A549 (cell line): ENCODE measurements around the gene ZNRF2. TPM values are rescaled to one million over a fixed set of nuclear protein-coding genes. Genes with fewer than 3 reads are reported as not detected.

ENCODE experiments used
- ATAC-seq, 2 experiments: fragments of 200-7000 bp in 1 of 2; fragments of >200 bp in 1 of 2; cut with Nextera tagmentation in 1 of 2; cut with Tn5 transposase in 1 of 2; 3 replicates each; pipeline versions ENCODE4 v1.8.0 to v1.9.1; 2018 to 2020; ENCODE audit warnings: mild to moderate bottlenecking in 1 of 2, moderate library complexity in 1 of 2
- CTCF ChIA-PET: fragments of 300-600 bp; sonication (Branson Sonifier 250); formaldehyde crosslinking; extraction: SDS; loops from one replicate; lab custom pipeline; 2021; ENCODE audit warnings: antibody characterized with exemption, inconsistent platforms; lab: Yijun Ruan, JAX
- POLR2A ChIA-PET: fragments of 350-600 bp; formaldehyde crosslinking; extraction: SDS; loops from one replicate; lab custom pipeline; 2021; ENCODE audit warnings: antibody characterized with exemption, inconsistent platforms; lab: Yijun Ruan, JAX
- DNase-seq, 2 experiments: peaks; one replicate each; pipeline versions ENCODE4 v3.0.0 to v3.0.0-alpha.2; 2011 to 2016; ENCODE audit warnings: low read depth in 1 of 2, low spot score in 1 of 2
- FAIRE-seq: peaks from 2 replicates; lab custom pipeline; 2011; peaks lifted over from hg19 to GRCh38; lab: Jason Lieb, UNC
- H3K27ac ChIP-seq, 2 experiments: fragments of >200 bp; sonication (Bioruptor Twin); formaldehyde crosslinking; 3 replicates each; pipeline ENCODE4 v1.5.1; 2016 to 2017
- H3K4me1 ChIP-seq: fragments of >200 bp; sonication (Bioruptor Twin); formaldehyde crosslinking; 3 replicates; pipeline ENCODE4 v1.6.1; 2016
- H3K4me2 ChIP-seq: fragments of >200 bp; sonication (Bioruptor Twin); formaldehyde crosslinking; 3 replicates; pipeline ENCODE4 v1.6.1; 2016
- H3K4me3 ChIP-seq: fragments of >200 bp; sonication (Bioruptor Twin); formaldehyde crosslinking; 3 replicates; pipeline ENCODE4 v1.5.1; 2016
- H3K9me3 ChIP-seq: fragments of >200 bp; sonication (Bioruptor Twin); formaldehyde crosslinking; 3 replicates; pipeline ENCODE4 v1.6.1; 2016
- BHLHE40 ChIP-seq: IDR thresholded peaks from 2 replicates; pipeline ENCODE4 v1.6.1; 2012; ENCODE audit warnings: low read depth, low read length, inconsistent platforms
- CBX8 ChIP-seq: fragments of 200-600 bp; sonication (generic); IDR thresholded peaks from 2 replicates; pipeline ENCODE4 v1.6.1; 2016
- CEBPB ChIP-seq, 2 experiments: fragments of >200 bp in 1 of 2; sonication (Bioruptor Twin) in 1 of 2; formaldehyde crosslinking in 1 of 2; IDR thresholded peaks; 2 replicates each; pipeline ENCODE4 v1.6.1; 2012 to 2016
- CHD2 ChIP-seq: fragments of 150-350 bp; IDR thresholded peaks from 2 replicates; pipeline ENCODE4 v1.6.1; 2014; ENCODE audit warnings: low read length; ENCODE audit not compliant: partially characterized antibody
- CTCF ChIP-seq: fragments of >200 bp; sonication (Bioruptor Twin); formaldehyde crosslinking; IDR thresholded peaks from 3 replicates; pipeline ENCODE4 v1.5.1; 2016
- EHF ChIP-seq: fragments of 250-450 bp; sonication (Bioruptor Pico); IDR thresholded peaks from 2 replicates; pipeline ENCODE4 v1.5.0; 2020; ENCODE audit warnings: mild to moderate bottlenecking
- EHMT2 ChIP-seq: fragments of 200-600 bp; sonication (generic); IDR thresholded peaks from 2 replicates; pipeline ENCODE4 v1.6.1; 2016; ENCODE audit warnings: antibody characterized with exemption, low read depth, mild to moderate bottlenecking, moderate library complexity
- FOSL2 ChIP-seq, 2 experiments: fragments of 450-650 bp in 1 of 2; fragments of >200 bp in 1 of 2; sonication (Bioruptor Twin) in 1 of 2; formaldehyde crosslinking; IDR thresholded peaks; 2 replicates each; pipeline versions ENCODE4 v1.5.0 to v1.6.1; 2016 to 2020; ENCODE audit warnings: mild to moderate bottlenecking in 1 of 2, moderate library complexity in 1 of 2
- HOXB13 ChIP-seq: fragments of 250-450 bp; sonication (Bioruptor Pico); IDR thresholded peaks from 2 replicates; pipeline ENCODE4 v1.5.0; 2020; ENCODE audit warnings: low read depth, mild to moderate bottlenecking, moderate library complexity
- JUN ChIP-seq, 2 experiments: fragments of >200 bp; sonication (Bioruptor Twin); formaldehyde crosslinking; IDR thresholded peaks; 2 replicates in 1 of 2; 3 replicates in 1 of 2; pipeline ENCODE4 v1.6.1; 2016 to 2017
- JUNB ChIP-seq: fragments of >200 bp; sonication (Bioruptor Twin); formaldehyde crosslinking; IDR thresholded peaks from 2 replicates; pipeline ENCODE4 v1.6.1; 2016
- KDM5A ChIP-seq: fragments of 200-600 bp; sonication (generic); IDR thresholded peaks from 2 replicates; pipeline ENCODE4 v1.6.1; 2016; ENCODE audit warnings: antibody characterized with exemption, mild to moderate bottlenecking
- MAX ChIP-seq: IDR thresholded peaks from 2 replicates; pipeline ENCODE4 v1.6.1; 2012
- NPAS2 ChIP-seq: fragments of 250-450 bp; sonication (Bioruptor Pico); IDR thresholded peaks from 2 replicates; pipeline ENCODE4 v1.8.0; 2022; ENCODE audit warnings: mild to moderate bottlenecking, moderate library complexity, borderline replicate concordance
- NR3C1 ChIP-seq: fragments of >200 bp; sonication (Bioruptor Twin); formaldehyde crosslinking; IDR thresholded peaks from 3 replicates; pipeline ENCODE4 v1.6.1; 2017
- RAD21 ChIP-seq, 2 experiments: fragments of >200 bp in 1 of 2; sonication (Bioruptor Twin) in 1 of 2; formaldehyde crosslinking in 1 of 2; IDR thresholded peaks in 1 of 2; conservative IDR thresholded peaks in 1 of 2; 2 replicates in 1 of 2; 3 replicates in 1 of 2; pipeline ENCODE4 v1.6.1; 2012 to 2018; ENCODE audit warnings: inconsistent platforms in 1 of 2
- RARB ChIP-seq: fragments of 250-450 bp; sonication (Bioruptor Pico); IDR thresholded peaks from 2 replicates; pipeline ENCODE4 v1.8.0; 2021; ENCODE audit warnings: mild to moderate bottlenecking, moderate library complexity
- RCOR1 ChIP-seq: fragments of 150-350 bp; IDR thresholded peaks from 2 replicates; pipeline ENCODE4 v1.6.1; 2014; ENCODE audit warnings: antibody characterized with exemption, low read length, low read depth
- USF2 ChIP-seq: fragments of 450-650 bp; IDR thresholded peaks from 2 replicates; pipeline ENCODE4 v1.6.1; 2014; ENCODE audit warnings: antibody characterized with exemption
- WGBS: methylation state at CpG from one replicate; pipeline ENCODE4 v1.1.6; 2017; ENCODE audit errors: missing lambda C conversion rate; 5-methylcytosine and 5-hydroxymethylcytosine counted together
- polyA plus RNA-seq, 4 experiments: library from polyadenylated mRNA; depleted of rRNA in 3 of 4; stranded (reverse); fragments of >200 nt; fragmentation: RNase III in 1 of 4; extraction: RNeasy Plus Mini Kit Qiagen cat#74134 plus additional on column Dnase treatment in 1 of 4; gene quantifications; 2 replicates in 3 of 4; 3 replicates in 1 of 4; pipeline ENCODE4 v1.2.3, GENCODE V29; 2011 to 2017

The ZNRF2 gene
- polyA plus RNA-seq, 2 of the 4 experiments (the other 2 are of a cell fraction) = 5.9 to 11.4 TPM

GRCh38 chr7:30390736-30391636 is 106.6 kb downstream of the ZNRF2 start:
- 93% methylated on average over 8 of the region's 8 CpGs for WGBS
- Histone ChIP-seq H3K27ac (no peak overlapping the region), H3K4me2 (no peak overlapping the region), H3K9me3 (no peaks in the 10 kb centered on the region), H3K4me1 (no peaks in the 10 kb centered on the region), H3K4me3 (no peak overlapping the region)
- CTCF ChIA-PET = interaction anchor here (1.0 to 1.4 kb wide), 2 partner anchors 88 to 107 kb away, joined by 3 read pairs; partner anchors contain the start of gene ZNRF2
- no peak for TF ChIP-seq JUNB
- TF ChIP-seq FOSL2 (IDR thresholded peaks at IDR 0.05) = no peak
- TF ChIP-seq FOSL2 (CRISPR knock-in tag; IDR thresholded peaks at IDR 0.05) = no peak
- no peak for TF ChIP-seq NPAS2 (CRISPR knock-in tag)
- no peak for TF ChIP-seq RCOR1
- TF ChIP-seq BHLHE40 = no peak
- TF ChIP-seq CBX8 = no peak
- no peak for TF ChIP-seq RAD21 (conservative IDR thresholded peaks at IDR 0.05 in 1 of 2, IDR thresholded peaks at IDR 0.05 in 1 of 2)
- no peak for TF ChIP-seq USF2
- no peak for TF ChIP-seq EHMT2
- no peak for TF ChIP-seq HOXB13
- TF ChIP-seq EHF (CRISPR knock-in tag) = no peak
- DNase-seq = no peak
- no peak for ATAC-seq
- FAIRE-seq = no peak
- POLR2A ChIA-PET = no interaction called here

- CTCF ChIA-PET = interaction anchor here (1.0 to 1.4 kb wide), 2 partner anchors 87 to 107 kb away, joined by 3 read pairs; partner anchors contain the start of gene ZNRF2
These were observed 107.4 kb downstream of the ZNRF2 start for GRCh38 chr7:30391806-30392205.

GRCh38 chr7:30395676-30396075 is 111.3 kb downstream of the ZNRF2 start:
- Histone ChIP-seq H3K4me2 (no peak overlapping the region), H3K4me1 (no peaks in the 10 kb centered on the region), H3K9me3 (no peaks in the 10 kb centered on the region), H3K4me3 (no peak overlapping the region), H3K27ac (no peak overlapping the region)
- DNase-seq (no peak), FAIRE-seq (no peak), ATAC-seq (no peak)
- POLR2A ChIA-PET = no interaction called here
- TF ChIP-seq MAX (no peak), CEBPB (IDR thresholded peaks at IDR 0.05) (no peak), NR3C1 (no peak), HOXB13 (no peak)
- CTCF ChIA-PET = interaction anchor here (0.7 to 1.7 kb wide), 6 partner anchors 8 to 186 kb away, joined by 3 to 5 read pairs (median 4); no protein-coding TSS in a partner anchor
- WGBS = 96% methylated on average over 4 of the region's 4 CpGs

More at GRCh38 chr7:30391806-30392205, 107.4 kb downstream of the ZNRF2 start:
- DNase-seq = no peak
- ATAC-seq = no peak
- no peak overlapping the region for H3K27ac ChIP-seq
- H3K4me3 ChIP-seq = no peak overlapping the region
- WGBS = 96% methylated on average over 6 of the region's 6 CpGs
- TF ChIP-seq RARB = no peak
- no peak for TF ChIP-seq EHF (CRISPR knock-in tag)
- TF ChIP-seq JUN (IDR thresholded peaks at IDR 0.05) = no peak
- TF ChIP-seq CHD2 = no peak
- no peak overlapping the region for H3K4me2 ChIP-seq
- POLR2A ChIA-PET = no interaction called here
- FAIRE-seq = no peak
- no peaks in the 10 kb centered on the region for H3K4me1 ChIP-seq
- no peaks in the 10 kb centered on the region for H3K9me3 ChIP-seq

GRCh38 chr7:30396389-30396788 is 112.0 kb downstream of the ZNRF2 start:
- ChIA-PET POLR2A (no interaction called here), CTCF (interaction anchor here (0.6 to 1.7 kb wide), 8 partner anchors 9 to 121 kb away, joined by 3 to 5 read pairs (median 4); no protein-coding TSS in a partner anchor)
- ATAC-seq (no peak), FAIRE-seq (no peak), DNase-seq (peak in 1 of 2 experiments; percentile 20)
- H3K4me1 ChIP-seq = no peaks in the 10 kb centered on the region
- no peak overlapping the region for H3K4me2 ChIP-seq
- WGBS = 86% methylated on average over 7 of the region's 7 CpGs
- no peak overlapping the region for H3K27ac ChIP-seq
- H3K4me3 ChIP-seq = no peak overlapping the region
- no peaks in the 10 kb centered on the region for H3K9me3 ChIP-seq
- no peak for TF ChIP-seq KDM5A
- peak; percentile 12 to 23; a peak in 1 of 5 replicates for TF ChIP-seq RAD21 (conservative IDR thresholded peaks at IDR 0.05 in 1 of 2, IDR thresholded peaks at IDR 0.05 in 1 of 2)
- peak; percentile 21; the same call in 2 of the 3 replicates for TF ChIP-seq CTCF
